Glutamatergic neuron (in vitro differentiated cells): ENCODE measurements around the gene RNF222. TPM values are rescaled to one million over a fixed set of nuclear protein-coding genes. Genes with fewer than 3 reads are reported as not detected.
"Not testable (repeated sequence)": the region's sequence is repeated elsewhere in the genome, so short reads cannot be mapped to it uniquely, and the experiment has no call there.

ENCODE experiments used
- DNase-seq: peaks from one replicate; pipeline ENCODE4 v3.0.0; 2022
- H3K27ac Mint-ChIP-seq: one replicate; pipeline ENCODE4 v1.8.0; 2020; ENCODE audit warnings: mild to moderate bottlenecking, mixed read lengths, inconsistent platforms; ENCODE audit not compliant: unreplicated experiment
- H3K27me3 Mint-ChIP-seq: one replicate; pipeline ENCODE4 v1.8.0; 2020; ENCODE audit warnings: mild to moderate bottlenecking, moderate library complexity, mixed read lengths, inconsistent platforms; ENCODE audit not compliant: unreplicated experiment
- H3K36me3 Mint-ChIP-seq: one replicate; pipeline ENCODE4 v1.8.0; 2020; ENCODE audit warnings: mild to moderate bottlenecking, mixed read lengths, inconsistent platforms; ENCODE audit not compliant: unreplicated experiment
- H3K4me1 Mint-ChIP-seq: one replicate; pipeline ENCODE4 v1.8.0; 2020; ENCODE audit warnings: mild to moderate bottlenecking, low read depth, mixed read lengths, inconsistent platforms; ENCODE audit not compliant: unreplicated experiment
- H3K4me3 Mint-ChIP-seq: one replicate; pipeline ENCODE4 v1.8.0; 2020; ENCODE audit warnings: mild to moderate bottlenecking, mixed read lengths, inconsistent platforms; ENCODE audit not compliant: unreplicated experiment
- H3K9me3 Mint-ChIP-seq: one replicate; pipeline ENCODE4 v1.8.0; 2020; ENCODE audit warnings: mild to moderate bottlenecking, moderate library complexity, mixed read lengths, inconsistent platforms; ENCODE audit not compliant: unreplicated experiment
- CTCF ChIP-seq: fragments of 200-600 bp; sonication (generic); IDR thresholded peaks from one replicate; pipeline ENCODE4 v1.5.0; 2021; ENCODE audit not compliant: partially characterized antibody, unreplicated experiment
- total RNA-seq: library from RNA; stranded (reverse); fragmentation: NEBNext Ultra II Directional; extraction: Animal tissue kit (Norgen Biotek cat#: 25700); gene quantifications from one replicate; pipeline ENCODE4 v1.2.1, GENCODE V29; 2021; ENCODE audit not compliant: unreplicated experiment

Gene RNF222
- total RNA-seq, 1 donor from 2014 or later: not detected

GRCh38 chr17:8376271-8377067, 21.2 kb downstream of the RNF222 start, which contains the start of gene KRABD2:
Gene KRABD2, minus strand, starts transcription at chr17:8376704.
- DNase-seq: peak; percentile 98
- Mint-ChIP-seq H3K4me1 (peaks cover 8% of the 10 kb centered on the region), H3K27me3 (peaks cover 6% of the 10 kb centered on the region), H3K27ac (peak within 1 kb of the TSS; percentile 94), H3K36me3 (no peaks in the 10 kb centered on the region), H3K4me3 (peak within 1 kb of the TSS; percentile 96), H3K9me3 (peaks cover 6% of the 10 kb centered on the region)
- TF ChIP-seq CTCF: peak; percentile 72

GRCh38 chr17:8375738-8376259, 21.8 kb downstream of the RNF222 start:
- DNase-seq: no peak
- Mint-ChIP-seq H3K9me3 (peaks cover 6% of the 10 kb centered on the region), H3K36me3 (no peaks in the 10 kb centered on the region), H3K27me3 (peaks cover 6% of the 10 kb centered on the region), H3K4me1 (peaks cover 5% of the 10 kb centered on the region), H3K4me3 (peak overlapping the region; percentile 96), H3K27ac (peak overlapping the region; percentile 94)
- no peak for TF ChIP-seq CTCF

GRCh38 chr17:8373856-8374255, 23.8 kb downstream of the RNF222 start:
- not testable (repeated sequence) for H3K9me3 Mint-ChIP-seq
- peaks cover 12% of the 10 kb centered on the region for H3K4me1 Mint-ChIP-seq
- peaks cover 14% of the 10 kb centered on the region for H3K36me3 Mint-ChIP-seq

GRCh38 chr17:8372422-8372821, 25.2 kb downstream of the RNF222 start:
- peaks cover 12% of the 10 kb centered on the region for H3K4me1 Mint-ChIP-seq
- no peak overlapping the region for H3K4me3 Mint-ChIP-seq
- peaks cover 14% of the 10 kb centered on the region for H3K36me3 Mint-ChIP-seq
- H3K27ac Mint-ChIP-seq: no peak overlapping the region
- peaks cover 6% of the 10 kb centered on the region for H3K9me3 Mint-ChIP-seq
- H3K27me3 Mint-ChIP-seq: peaks cover 6% of the 10 kb centered on the region
- TF ChIP-seq CTCF: no peak
- DNase-seq: no peak

More at GRCh38 chr17:8373856-8374255, 23.8 kb downstream of the RNF222 start:
- not testable (repeated sequence) for H3K27me3 Mint-ChIP-seq, DNase-seq, H3K4me3 Mint-ChIP-seq
- H3K27ac Mint-ChIP-seq: peak overlapping the region; percentile 85

- peaks cover 12% of the 10 kb centered on the region for H3K4me1 Mint-ChIP-seq
- H3K27me3 Mint-ChIP-seq: peaks cover 6% of the 10 kb centered on the region
- H3K36me3 Mint-ChIP-seq: peaks cover 14% of the 10 kb centered on the region
- H3K27ac Mint-ChIP-seq: peak overlapping the region; percentile 20
- H3K9me3 Mint-ChIP-seq: peaks cover 6% of the 10 kb centered on the region
- no peak for DNase-seq
- peak overlapping the region; percentile 14 for H3K4me3 Mint-ChIP-seq
- no peak for TF ChIP-seq CTCF
Observed at GRCh38 chr17:8371786-8372185, 25.8 kb downstream of the RNF222 start.
